NOMO-1 treated with dmso at 0.1 percent for 144 hours (cell line): ENCODE data around the gene ERP44.
"Not testable (repeated sequence)": the region's sequence is repeated elsewhere in the genome, so short reads cannot be mapped to it uniquely, and the experiment has no call there.

Source experiments
- DNase-seq: peaks from one replicate; lab custom pipeline; 2025; ENCODE audit not compliant: unreplicated experiment; lab: John Stamatoyannopoulos, UW

Gene ERP44

GRCh38 chr9:100098887-100099721, at the start of gene ERP44, which contains the start of gene INVS:
TSS of gene ERP44 (minus strand) at chr9:100099000. CDS start at chr9:100098840, 160 bp downstream.
TSS of gene INVS (plus strand) at chr9:100099243. CDS start at chr9:100104522, 5,279 bp downstream.
- DNase-seq = peak; percentile 100

DNA sequence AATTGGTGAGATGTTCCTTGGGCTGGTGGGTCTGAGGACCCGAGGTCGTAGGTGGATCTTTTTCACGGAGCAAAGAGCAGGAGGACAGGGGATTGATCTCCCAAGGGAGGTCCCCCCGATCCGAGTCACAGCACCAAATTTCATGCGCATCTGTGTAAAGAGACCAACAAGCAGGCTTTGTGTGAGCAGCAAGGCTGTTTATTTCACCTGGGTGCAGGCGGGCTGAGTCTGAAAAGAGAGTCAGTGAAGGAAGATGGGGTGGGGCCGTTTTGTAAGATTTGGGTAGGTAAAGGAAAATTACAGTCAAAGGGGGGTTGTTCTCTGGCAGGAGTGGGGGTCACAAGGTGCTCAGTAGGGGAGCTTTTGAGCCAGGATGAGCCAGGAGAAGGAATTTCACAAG, 47.2 kb upstream of the ERP44 start:
- not testable (repeated sequence) for DNase-seq

DNA sequence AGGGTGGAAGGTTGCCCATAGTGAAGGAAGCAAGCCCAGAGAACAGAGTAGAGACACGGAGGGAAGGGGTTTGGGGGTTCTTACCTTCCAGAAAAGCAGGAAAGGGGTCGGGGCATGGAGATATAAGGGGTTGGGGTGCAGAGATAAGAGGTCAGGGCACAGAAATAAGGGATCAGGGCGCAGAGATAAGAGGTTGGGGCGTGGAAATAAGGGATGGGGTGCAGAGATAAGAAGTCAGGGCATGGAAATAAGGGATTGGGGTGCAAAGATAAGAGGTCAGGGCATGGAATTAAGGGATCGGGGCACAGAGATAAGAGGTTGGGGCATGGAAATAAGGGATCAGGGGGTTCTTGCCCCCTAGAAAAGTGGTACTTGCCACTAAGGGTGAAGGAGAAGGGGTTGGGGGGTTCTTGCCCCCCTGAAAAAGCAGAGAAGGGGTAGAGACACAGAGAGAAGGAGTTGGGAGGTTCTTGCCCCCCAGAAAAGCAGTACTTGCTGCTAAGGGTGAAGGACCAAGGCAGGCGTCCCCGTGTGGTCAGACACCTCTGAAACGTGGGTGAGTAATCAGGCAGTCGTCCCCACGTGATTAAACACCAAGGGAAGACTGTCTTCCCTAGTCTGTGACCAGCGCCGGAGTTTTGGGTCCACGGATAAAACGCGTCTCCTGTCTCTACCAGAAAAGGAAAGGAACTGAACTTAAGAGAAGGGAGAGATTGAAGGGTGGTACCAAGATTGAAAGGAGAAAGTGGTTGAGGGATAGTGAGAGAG, 46.6 kb upstream of the ERP44 start:
- not testable (repeated sequence) for DNase-seq

DNA sequence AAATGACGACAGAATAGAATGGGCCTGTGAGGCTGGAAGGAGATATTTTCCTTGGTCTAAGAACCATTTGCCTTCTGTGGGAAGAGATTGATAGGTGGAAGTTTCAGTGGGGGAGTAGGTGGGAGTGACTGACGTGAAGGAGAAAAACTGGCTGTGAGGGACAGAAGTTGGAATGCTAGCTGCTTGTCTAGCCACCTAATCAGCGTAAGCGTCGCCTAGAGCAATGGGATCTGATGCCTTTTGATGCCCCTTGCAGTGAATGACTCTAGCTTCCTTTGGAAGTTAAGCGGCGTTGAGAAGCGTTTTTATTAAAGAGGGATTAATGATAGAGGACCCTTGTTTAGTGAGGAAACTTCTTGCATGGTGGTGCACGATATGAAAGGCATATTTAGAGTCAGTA, 43.1 kb upstream of the ERP44 start:
- DNase-seq = not testable (repeated sequence)

- DNase-seq = not testable (repeated sequence)
Measured at GRCh38 chr9:100140303-100140702, 41.5 kb upstream of the ERP44 start.

DNA sequence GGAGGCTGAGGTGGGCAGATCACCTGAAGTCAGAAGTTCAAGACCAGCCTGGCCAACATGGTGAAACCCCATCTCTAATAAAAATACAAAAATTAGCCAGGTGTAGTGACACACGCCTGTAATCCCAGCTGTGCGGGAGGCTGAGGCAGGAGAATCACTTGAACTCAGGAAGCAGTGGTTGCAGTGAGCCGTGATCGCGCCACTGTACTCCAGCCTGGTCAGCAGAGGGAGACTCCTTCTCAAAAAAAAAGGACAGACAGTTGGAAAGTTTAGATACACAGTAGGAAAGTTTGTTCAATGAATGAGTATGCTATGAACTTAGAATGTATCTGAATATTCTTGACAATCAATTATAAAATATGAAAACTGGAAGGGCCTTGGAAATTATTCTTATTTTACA, 38.0 kb upstream of the ERP44 start:
- DNase-seq = not testable (repeated sequence)

- no peak for DNase-seq
Measured at GRCh38 chr9:100134731-100135130, 35.9 kb upstream of the ERP44 start.

DNA sequence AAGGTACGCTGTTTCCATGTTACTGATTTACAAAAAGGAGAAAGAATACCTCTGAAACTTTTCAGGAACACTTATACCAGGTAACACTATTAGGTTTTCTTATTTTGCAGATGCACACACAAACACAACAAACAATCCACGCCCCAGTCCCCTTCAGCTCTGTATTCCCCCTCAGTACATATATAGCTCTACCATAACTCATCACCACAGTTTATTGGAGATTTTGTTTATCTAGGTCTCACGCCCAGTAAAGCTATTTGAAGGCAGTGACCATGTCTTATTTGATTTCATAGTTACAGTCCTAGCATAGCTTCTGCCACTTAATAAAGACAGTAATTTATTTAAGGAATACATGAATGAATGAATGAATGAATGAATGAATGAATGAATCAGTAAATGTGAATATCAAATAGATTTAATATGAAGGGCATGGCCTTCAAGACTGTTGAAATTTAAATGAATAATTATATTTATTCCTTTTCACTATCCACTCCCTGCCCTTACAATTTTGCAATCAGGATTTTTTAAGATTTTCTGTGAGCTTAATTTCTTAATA, 33.2 kb upstream of the ERP44 start:
- DNase-seq = no peak

- no peak for DNase-seq
Measured at GRCh38 chr9:100131216-100131615, 32.4 kb upstream of the ERP44 start.

GRCh38 chr9:100129772-100130171, 31.0 kb upstream of the ERP44 start:
- no peak for DNase-seq

- DNase-seq = no peak
Measured at GRCh38 chr9:100126423-100126822, 27.6 kb upstream of the ERP44 start.

- DNase-seq = no peak
Measured at GRCh38 chr9:100125910-100126309, 27.1 kb upstream of the ERP44 start.

DNA sequence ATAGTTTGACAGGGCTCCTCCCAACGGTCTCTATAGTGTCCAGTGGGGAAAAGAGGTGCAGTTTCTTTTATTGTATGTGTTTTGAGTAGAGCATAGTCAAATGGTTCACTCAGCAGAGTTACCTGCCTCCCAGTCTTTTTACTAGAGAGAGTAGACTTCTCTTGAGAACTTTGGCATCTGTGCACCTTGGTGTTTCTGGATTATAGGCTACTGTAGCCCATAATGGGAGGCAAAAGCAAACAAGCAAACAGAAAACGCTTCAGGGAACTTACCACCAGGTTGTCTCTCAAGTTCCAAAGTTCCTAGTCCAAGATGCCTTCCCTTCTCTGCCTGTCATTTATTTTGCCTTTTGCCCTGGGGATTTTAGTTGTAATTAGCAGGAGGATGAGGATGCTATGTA, 26.4 kb upstream of the ERP44 start:
- DNase-seq = no peak

GRCh38 chr9:100120286-100120685, 21.5 kb upstream of the ERP44 start:
- no peak for DNase-seq

GRCh38 chr9:100117316-100117715, 18.5 kb upstream of the ERP44 start:
- no peak for DNase-seq

DNA sequence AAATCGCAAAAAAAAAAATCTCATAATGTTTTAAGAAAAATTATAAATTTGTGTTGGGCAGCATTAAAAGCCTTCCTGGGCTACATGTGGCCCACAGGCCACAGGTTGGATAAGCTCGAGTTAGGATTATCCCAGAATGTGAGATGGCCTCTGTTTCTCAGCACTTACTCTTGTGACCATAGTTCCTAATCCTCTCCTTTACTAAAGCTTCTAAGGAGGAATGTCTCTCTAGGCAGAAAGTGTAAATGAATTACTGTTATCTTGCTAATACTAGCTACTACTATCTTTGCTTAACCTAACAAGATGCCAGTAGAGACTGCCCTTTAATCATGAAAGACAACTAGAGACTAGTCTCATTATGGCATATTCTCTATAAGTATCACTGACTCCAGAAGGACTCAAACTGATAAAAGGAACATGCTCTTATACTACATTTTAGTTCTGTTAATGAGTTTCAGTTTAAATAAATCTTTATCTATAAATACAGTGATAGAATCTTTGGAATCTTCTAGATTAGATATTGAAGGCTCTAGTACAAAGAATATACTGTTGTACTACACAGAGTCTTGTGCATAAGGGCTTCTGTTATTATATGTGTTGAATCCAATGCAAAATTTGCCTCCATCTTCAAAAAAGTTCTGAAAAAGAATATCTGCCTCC, 14.0 kb upstream of the ERP44 start:
- no peak for DNase-seq

DNA sequence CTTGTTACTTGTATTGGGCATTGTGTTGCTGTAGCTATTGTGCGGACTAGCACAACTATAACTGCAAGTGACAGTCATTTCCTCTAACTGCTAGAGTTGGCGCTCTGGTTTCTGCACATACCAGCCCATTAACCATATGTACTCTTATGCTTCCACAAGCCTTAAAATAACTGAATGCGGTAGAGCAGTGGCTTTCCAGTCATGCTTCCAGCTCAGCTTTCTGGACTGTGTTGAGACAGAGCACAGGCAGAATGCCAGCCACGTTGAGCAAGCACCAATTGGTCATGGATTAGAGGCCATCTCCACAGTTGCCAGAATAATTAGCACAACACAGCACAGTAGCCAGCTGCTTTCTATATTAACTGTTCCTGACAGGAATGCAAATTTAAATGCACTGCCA, 12.4 kb upstream of the ERP44 start:
- DNase-seq = no peak

DNA sequence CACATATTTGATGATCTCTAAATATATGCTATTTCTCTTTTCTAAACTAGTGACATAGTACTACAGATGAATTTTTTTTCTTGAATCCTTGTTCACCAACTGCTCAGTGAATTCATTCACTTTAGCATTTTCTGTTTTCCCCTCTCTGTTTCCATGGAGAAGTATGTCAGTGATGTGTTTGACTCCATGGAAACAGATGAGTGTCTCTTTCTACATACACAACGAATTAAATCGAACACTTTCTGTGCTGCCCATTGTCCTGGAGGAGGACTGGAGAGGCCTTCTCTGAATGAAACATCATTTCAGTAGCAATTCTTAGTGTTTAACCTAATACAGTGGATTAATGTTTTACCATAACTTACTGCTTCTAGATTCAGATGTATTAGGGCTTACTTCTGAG, 9.8 kb upstream of the ERP44 start:
- no peak for DNase-seq

DNA sequence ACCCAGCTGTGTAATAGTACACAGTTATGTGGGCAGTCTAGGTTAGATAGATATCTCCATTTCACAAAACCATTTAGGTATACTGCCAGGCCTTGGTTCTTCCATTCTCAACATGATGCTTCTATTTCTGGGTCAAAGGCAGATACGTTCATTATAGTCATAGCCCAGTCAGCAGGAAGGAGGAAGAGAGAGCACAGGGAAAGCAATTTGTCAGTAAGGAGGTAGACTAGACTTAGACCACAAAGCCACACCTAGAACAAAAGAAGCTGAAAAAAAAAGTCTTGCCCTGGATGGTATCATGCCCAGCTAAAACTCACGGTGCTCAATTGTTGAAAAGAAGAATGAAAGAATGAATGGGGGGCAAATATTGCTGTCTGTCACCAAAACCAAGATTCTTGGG, 7.8 kb upstream of the ERP44 start:
- no peak for DNase-seq

GRCh38 chr9:100105861-100106260, 7.1 kb upstream of the ERP44 start:
- no peak for DNase-seq

GRCh38 chr9:100104314-100104713, 5.5 kb upstream of the ERP44 start:
- DNase-seq = no peak
